SH-SY5Y (cell line): ENCODE results near the gene ALPK3.

Source experiments
- GATA2 ChIP-seq: IDR thresholded peaks from 2 replicates; pipeline ENCODE4 v1.6.1; 2011; ENCODE audit warnings: mild to moderate bottlenecking, low read depth, low read length
- GATA3 ChIP-seq: IDR thresholded peaks from 2 replicates; pipeline ENCODE4 v1.6.1; 2011; ENCODE audit warnings: low read depth, mild to moderate bottlenecking, low read length, moderate library complexity

GRCh38 chr15:84800365-84800806, 16.8 kb upstream of the ALPK3 start:
- no peak for TF ChIP-seq GATA3
- no peak for TF ChIP-seq GATA2
